NT2/D1 (cell line): ENCODE measurements around the gene GTF3C5.
"Not testable (repeated sequence)": the region's sequence is repeated elsewhere in the genome, so short reads cannot be mapped to it uniquely, and the experiment has no call there.

Source experiments
- SUZ12 ChIP-seq: IDR thresholded peaks from 2 replicates; pipeline ENCODE4 v1.6.1; 2011; ENCODE audit not compliant: insufficient read length, insufficient read depth; ENCODE audit errors: extremely low read depth
- YY1 ChIP-seq: IDR thresholded peaks from 2 replicates; pipeline ENCODE4 v1.6.1; 2011; ENCODE audit not compliant: insufficient read length, insufficient read depth

GRCh38 chr9:133086212-133086860, 55.5 kb downstream of the GTF3C5 start:
- not testable (repeated sequence) for TF ChIP-seq SUZ12, YY1
